Esophagus muscularis mucosa (tissue), 4 donors: Measurements from ENCODE around the gene PTPN2. TPM values are rescaled to one million over a fixed set of nuclear protein-coding genes. Genes with fewer than 3 reads are reported as not detected.

Source experiments
- DNase-seq: peaks from one replicate; pipeline ENCODE4 v3.0.0-alpha.2; 2017; ENCODE audit errors: extremely low spot score
- H3K27ac ChIP-seq, 4 donors: fragments of 200-600 bp; sonication (generic); replicated peaks in 1 of 4; 1 replicate in 3 of 4; 2 replicates in 1 of 4; pipeline ENCODE4 v1.5.1; 2016 to 2019; ENCODE audit warnings: mild to moderate bottlenecking in 1 of 4
- H3K27me3 ChIP-seq, 4 donors: fragments of 200-600 bp; sonication (generic); one replicate each; pipeline versions ENCODE4 v1.5.1 to v1.6.0; 2016 to 2019
- H3K36me3 ChIP-seq, 4 donors: fragments of 200-600 bp; sonication (generic); one replicate each; pipeline ENCODE4 v1.5.1; 2016 to 2019
- H3K4me1 ChIP-seq, 4 donors: fragments of 200-600 bp; sonication (generic); one replicate each; pipeline ENCODE4 v1.5.1; 2016 to 2019
- H3K4me3 ChIP-seq, 4 donors: fragments of 200-600 bp; sonication (generic); 1 replicate in 2 of 4; 2 replicates in 2 of 4; pipeline ENCODE4 v1.5.1; 2016 to 2019; ENCODE audit warnings: mild to moderate bottlenecking in 4 of 4, moderate library complexity in 1 of 4
- H3K9me3 ChIP-seq, 4 donors: fragments of 200-600 bp; sonication (generic); 1 replicate in 3 of 4; 2 replicates in 1 of 4; pipeline ENCODE4 v1.5.1; 2016 to 2019
- CTCF ChIP-seq, 3 experiments: fragments of 200-600 bp in 2 of 3; fragments of 450-650 bp in 1 of 3; sonication (generic) in 2 of 3; IDR thresholded peaks; one replicate each; pipeline ENCODE4 v1.5.1; 2017 to 2019; ENCODE audit warnings: antibody characterized with exemption in 3 of 3, mild to moderate bottlenecking in 2 of 3, moderate library complexity in 1 of 3
- EP300 ChIP-seq: sonication (generic); formaldehyde crosslinking; IDR thresholded peaks from one replicate; pipeline ENCODE4 v1.6.1; 2017; ENCODE audit warnings: antibody characterized with exemption
- POLR2A ChIP-seq: fragments of 450-650 bp; IDR thresholded peaks from one replicate; pipeline ENCODE4 v1.6.1; 2017; ENCODE audit warnings: antibody characterized with exemption, moderate library complexity, mild to moderate bottlenecking, low read depth
- POLR2AphosphoS5 ChIP-seq, 2 donors: sonication (generic); formaldehyde crosslinking; IDR thresholded peaks; one replicate each; pipeline ENCODE4 v1.6.1; 2017; ENCODE audit warnings: antibody characterized with exemption in 2 of 2
- WGBS: methylation state at CpG from one replicate; pipeline ENCODE4 v1.1.5; 2018; 5-methylcytosine and 5-hydroxymethylcytosine counted together
- intact Hi-C: fragments of 100-400 bp; cut with DNase I; formaldehyde crosslinking; loops from one replicate; pipeline ENCODE4 v1.15.1; 2023
- total RNA-seq, 4 donors: library from RNA; depleted of rRNA; stranded (reverse); fragments of >200 nt; gene quantifications; one replicate each; pipeline versions ENCODE4 v1.1.0 to v1.2.1, GENCODE V29; 2016

Gene PTPN2
- total RNA-seq, 4 donors from 2014 or later = 14.3 to 27.5 (median 18.0) TPM

GRCh38 chr18:12929477-12930083 lies 45.5 kb upstream of the PTPN2 start:
- no peak for DNase-seq
- no peak for TF ChIP-seq CTCF (IDR thresholded peaks at IDR 0.05)
- TF ChIP-seq POLR2A = no peak
- no peak for TF ChIP-seq POLR2AphosphoS5 (IDR thresholded peaks at IDR 0.05)
- TF ChIP-seq EP300 = no peak
- 93% methylated on average over 5 of the region's 5 CpGs for WGBS

GRCh38 chr18:12928641-12929040 lies 44.6 kb upstream of the PTPN2 start:
- H3K9me3 ChIP-seq = no peaks in the 10 kb centered on the region
- no peak for DNase-seq
- 60% methylated on average over 5 of the region's 5 CpGs for WGBS
- no peaks in the 10 kb centered on the region for H3K27me3 ChIP-seq
- intact Hi-C loops = no loop called here
- no peaks in the 10 kb centered on the region for H3K4me1 ChIP-seq
- no peak for TF ChIP-seq EP300
- no peak for TF ChIP-seq CTCF (IDR thresholded peaks at IDR 0.05)
- no peak for TF ChIP-seq POLR2AphosphoS5 (IDR thresholded peaks at IDR 0.05)
- TF ChIP-seq POLR2A = no peak
- H3K4me3 ChIP-seq = no peak overlapping the region
- H3K36me3 ChIP-seq = no peaks in the 10 kb centered on the region
- H3K27ac ChIP-seq = no peak overlapping the region

More at GRCh38 chr18:12929477-12930083, 45.5 kb upstream of the PTPN2 start:
- intact Hi-C loops = no loop called here
- H3K36me3 ChIP-seq = no peaks in the 10 kb centered on the region
- H3K4me3 ChIP-seq = no peak overlapping the region
- H3K9me3 ChIP-seq = no peaks in the 10 kb centered on the region
- no peak overlapping the region for H3K27ac ChIP-seq
- H3K27me3 ChIP-seq = no peaks in the 10 kb centered on the region
- peaks cover 0 to 6% (median 5%) of the 10 kb centered on the region in 4 donors for H3K4me1 ChIP-seq

GRCh38 chr18:12928206-12928605 lies 44.2 kb upstream of the PTPN2 start:
- Histone ChIP-seq H3K4me3 (no peak overlapping the region), H3K27ac (no peak overlapping the region), H3K27me3 (no peaks in the 10 kb centered on the region), H3K9me3 (no peaks in the 10 kb centered on the region), H3K4me1 (no peaks in the 10 kb centered on the region), H3K36me3 (no peaks in the 10 kb centered on the region)
- no peak for DNase-seq
- TF ChIP-seq POLR2A (no peak), CTCF (IDR thresholded peaks at IDR 0.05) (no peak), EP300 (no peak), POLR2AphosphoS5 (IDR thresholded peaks at IDR 0.05) (no peak)
- WGBS = 63% methylated on average over 4 of the region's 4 CpGs
- intact Hi-C loops = no loop called here

- H3K4me1 ChIP-seq = no peaks in the 10 kb centered on the region
- no peak overlapping the region for H3K27ac ChIP-seq
- no peak overlapping the region for H3K4me3 ChIP-seq
- no peak for DNase-seq
- intact Hi-C loops = no loop called here
- 81% methylated on average over 6 of the region's 6 CpGs for WGBS
- H3K9me3 ChIP-seq = no peaks in the 10 kb centered on the region
- TF ChIP-seq CTCF (IDR thresholded peaks at IDR 0.05) (no peak), POLR2A (no peak), POLR2AphosphoS5 (IDR thresholded peaks at IDR 0.05) (no peak), EP300 (no peak)
- no peaks in the 10 kb centered on the region for H3K27me3 ChIP-seq
- H3K36me3 ChIP-seq = no peaks in the 10 kb centered on the region
Measured at GRCh38 chr18:12924616-12925015, 40.6 kb upstream of the PTPN2 start.

- Histone ChIP-seq H3K27ac (no peak overlapping the region), H3K4me3 (no peak overlapping the region), H3K27me3 (no peaks in the 10 kb centered on the region), H3K36me3 (no peaks in the 10 kb centered on the region), H3K4me1 (no peaks in the 10 kb centered on the region), H3K9me3 (no peaks in the 10 kb centered on the region)
- DNase-seq = no peak
- TF ChIP-seq CTCF (IDR thresholded peaks at IDR 0.05) (no peak), EP300 (no peak), POLR2A (no peak), POLR2AphosphoS5 (IDR thresholded peaks at IDR 0.05) (no peak)
- intact Hi-C loops = no loop called here
- WGBS = 87% methylated on average over 1 of the region's 1 CpG
Measured at GRCh38 chr18:12922266-12922665, 38.2 kb upstream of the PTPN2 start.
